Fibroblast of skin of scalp (primary cell): ENCODE measurements around the gene RERG. TPM values are rescaled to one million over a fixed set of nuclear protein-coding genes. Genes with fewer than 3 reads are reported as not detected.
"Not testable (repeated sequence)": the region's sequence is repeated elsewhere in the genome, so short reads cannot be mapped to it uniquely, and the experiment has no call there.

Experiments used
- DNase-seq: peaks from one replicate; pipeline ENCODE4 v3.0.0-alpha.2; 2013
- polyA plus RNA-seq, 2 experiments: library from polyadenylated mRNA; unstranded; fragments of 120-200 nt; gene quantifications; one replicate each; pipeline ENCODE4 v1.2.1, GENCODE V29; 2013; ENCODE audit not compliant: insufficient read length in 2 of 2

The RERG gene
- 1.7 TPM for polyA plus RNA-seq (2013, experiment 1 of 2; ENCODE audit: insufficient read length)
- 2.1 TPM for polyA plus RNA-seq (2013, experiment 2 of 2; ENCODE audit: insufficient read length)

DNA sequence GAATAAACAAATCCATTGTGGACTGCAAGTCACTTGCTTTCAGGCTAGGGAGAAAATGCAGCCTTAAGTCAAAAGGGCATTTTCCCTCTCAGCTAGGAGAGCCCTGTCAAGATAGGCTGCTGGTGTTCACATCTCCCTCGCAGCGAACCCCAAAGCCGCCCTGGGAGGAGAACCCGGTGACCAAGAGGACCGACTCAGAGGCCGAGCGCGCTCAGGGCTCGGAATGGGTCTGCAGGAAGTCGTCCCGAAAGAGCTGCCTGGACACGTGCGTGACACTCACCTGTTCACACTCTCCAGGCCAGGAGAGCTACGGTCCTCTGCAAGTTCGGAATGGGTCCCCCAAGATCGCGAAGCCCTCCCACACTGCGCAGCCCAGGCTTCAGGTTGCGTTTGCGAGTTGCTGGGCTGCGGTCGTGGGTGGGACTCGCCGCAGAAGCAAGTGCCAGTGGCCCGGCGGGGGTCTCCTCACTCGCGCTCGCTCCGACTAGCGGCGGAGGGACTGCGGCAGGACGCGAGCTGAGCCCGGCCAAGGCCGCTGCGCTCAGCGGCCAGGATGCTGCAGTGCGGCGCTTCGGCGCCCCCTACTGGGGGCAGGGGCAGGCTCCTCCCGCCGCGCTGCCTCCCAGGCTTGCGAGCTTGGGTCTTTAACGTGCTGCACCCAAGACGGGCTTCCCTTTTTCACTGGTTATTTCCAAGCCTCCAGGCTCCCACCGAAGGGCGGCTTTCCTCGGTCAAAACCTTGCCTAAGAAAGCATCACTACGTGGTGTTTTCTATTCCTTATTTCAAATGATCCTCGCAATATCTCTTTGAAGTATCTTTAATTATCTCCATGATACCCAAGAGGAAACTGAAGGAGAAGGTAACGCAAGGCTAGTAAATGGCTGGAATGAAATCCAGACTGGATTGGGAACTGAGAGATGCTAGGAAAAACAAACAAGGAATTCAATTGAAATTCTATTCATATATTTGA, at the start of gene RERG:
TSS of gene RERG (minus strand) at position 503 of the 971 bp plus-strand sequence. CDS start 3,928 bp downstream, outside the sequence.
- peak; percentile 78 for DNase-seq

GRCh38 chr12:15270591-15270990, 49.4 kb upstream of the RERG start:
- no peak for DNase-seq

DNA sequence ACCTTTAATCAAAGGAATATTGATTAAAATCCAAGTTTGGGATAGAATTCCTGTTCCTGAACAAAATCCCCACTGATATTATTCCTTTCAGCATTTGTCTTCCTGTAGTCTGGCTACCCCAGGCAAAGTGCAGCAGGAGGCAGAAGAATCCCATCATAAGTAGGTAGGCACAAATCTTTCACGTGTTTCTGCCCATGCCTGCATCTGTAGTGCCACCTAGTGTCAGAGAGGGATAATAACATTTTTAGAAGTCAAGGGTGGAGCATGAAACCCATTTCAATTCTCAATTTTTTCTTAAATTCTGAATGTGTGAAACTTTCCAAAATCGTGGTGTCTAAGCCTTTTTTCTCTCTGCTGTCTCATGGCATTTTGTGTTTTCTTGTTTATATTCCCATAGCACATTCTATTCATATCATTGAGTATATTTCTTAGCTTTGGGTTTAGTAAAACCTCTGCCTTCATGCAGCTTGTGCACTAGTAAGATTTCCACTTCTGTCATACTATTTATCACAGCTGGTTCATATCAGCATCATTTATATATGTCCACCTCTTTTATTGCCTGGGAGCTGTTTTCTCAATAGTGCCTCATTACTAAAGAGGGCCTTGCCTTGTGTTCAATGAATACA, 47.8 kb upstream of the RERG start:
- peak; percentile 72 for DNase-seq

DNA sequence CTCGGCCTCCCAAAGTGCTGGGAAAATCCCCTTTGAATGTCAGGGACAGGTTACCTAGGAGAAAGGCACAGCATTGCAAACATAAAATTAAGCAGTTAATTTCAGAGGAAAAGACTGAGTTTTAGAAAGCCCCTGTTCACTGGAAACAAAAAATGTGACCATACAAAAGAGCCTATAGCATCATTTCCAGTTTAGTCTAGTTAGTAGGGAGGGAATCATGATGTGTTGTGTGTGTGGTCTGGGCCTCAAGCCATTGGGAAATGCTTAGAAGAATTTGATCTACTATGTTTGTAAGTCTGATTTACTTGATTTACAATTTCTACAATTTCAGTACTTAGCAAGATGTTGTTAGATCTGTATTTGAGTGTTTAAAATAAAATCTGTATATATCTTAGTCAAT, 47.1 kb upstream of the RERG start:
- DNase-seq = no peak

DNA sequence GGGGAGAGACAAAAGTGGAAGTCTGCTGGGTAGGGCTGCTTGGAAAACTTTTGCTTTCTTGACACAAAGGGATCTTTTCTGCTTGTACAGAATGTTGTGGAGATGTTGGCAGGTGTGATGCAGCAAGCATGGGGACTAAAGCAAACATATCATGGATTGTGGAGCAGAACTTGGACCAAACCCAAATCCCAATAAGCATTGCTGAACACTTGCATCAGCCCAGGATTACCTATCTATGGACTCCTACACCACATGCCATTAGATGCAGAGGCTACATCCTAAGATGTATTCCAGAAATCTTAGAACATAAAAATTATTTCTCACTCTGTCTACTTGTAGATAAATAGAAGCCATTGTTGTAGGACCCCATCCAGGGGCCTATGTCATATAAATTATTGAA, 44.7 kb upstream of the RERG start:
- DNase-seq = peak; percentile 4

- DNase-seq = no peak
These were observed 35.5 kb upstream of the RERG start for GRCh38 chr12:15256761-15257160.

GRCh38 chr12:15253990-15254389, 32.8 kb upstream of the RERG start:
- no peak for DNase-seq

GRCh38 chr12:15244926-15245325, 23.7 kb upstream of the RERG start:
- DNase-seq = no peak

- no peak for DNase-seq
These were observed 23.1 kb upstream of the RERG start for GRCh38 chr12:15244341-15244740.

DNA sequence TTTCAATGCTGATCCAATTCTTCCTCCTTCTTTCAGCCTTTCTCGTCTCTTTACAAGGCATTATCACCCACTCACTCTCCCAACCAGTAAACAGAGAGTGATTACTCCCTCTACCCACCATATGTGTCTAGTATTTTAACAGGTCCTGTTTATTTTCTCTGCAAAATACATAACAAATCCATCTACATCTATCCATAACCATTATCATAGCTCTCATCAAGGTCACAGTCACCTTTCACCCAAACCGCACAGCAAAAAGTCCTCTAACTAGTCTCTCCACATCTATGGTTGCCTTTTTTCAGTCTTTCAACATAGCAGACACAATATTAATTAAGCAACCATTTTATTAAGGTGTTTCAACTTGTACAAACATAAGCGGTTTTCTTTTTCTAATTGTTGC, 21.9 kb upstream of the RERG start:
- DNase-seq = no peak

DNA sequence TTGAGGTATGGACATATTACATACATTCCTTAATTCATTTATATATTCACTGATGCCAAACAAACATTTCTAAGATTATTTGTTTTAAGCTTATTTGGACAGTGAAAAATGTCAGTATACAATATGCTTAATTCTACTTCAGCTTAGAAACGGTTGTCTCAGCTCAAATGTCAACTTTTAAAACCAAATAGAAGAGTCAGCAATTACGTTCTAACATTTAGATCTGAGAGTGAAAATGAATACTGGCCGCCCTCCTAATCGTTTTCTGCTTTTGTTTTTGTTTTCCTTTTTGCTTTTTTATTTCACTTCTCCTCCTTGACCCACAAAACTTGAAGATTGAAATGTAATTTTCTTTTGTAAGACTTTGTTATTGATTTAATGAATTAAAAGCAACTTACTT, 19.7 kb upstream of the RERG start:
- DNase-seq = no peak

DNA sequence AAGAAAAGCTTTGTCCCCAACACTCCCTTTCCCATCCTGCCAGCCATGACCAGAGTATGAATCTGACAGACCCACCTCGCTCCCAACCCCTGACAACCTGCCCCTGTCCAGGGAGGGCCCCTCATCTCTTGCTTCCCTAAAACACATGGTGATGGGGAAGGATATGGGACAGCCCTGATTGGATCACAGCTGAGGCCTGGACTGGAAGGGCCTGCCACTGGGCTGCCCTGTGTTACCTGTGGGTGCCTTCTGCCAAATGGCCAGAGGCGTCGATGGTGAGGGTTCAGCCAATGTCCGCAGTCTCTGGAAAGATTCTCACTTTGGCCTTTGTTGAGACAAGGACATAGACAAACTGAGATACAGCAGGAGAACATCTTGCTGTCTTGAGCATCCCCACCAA, 13.3 kb upstream of the RERG start:
- no peak for DNase-seq

- DNase-seq = no peak
These were observed 12.8 kb upstream of the RERG start for GRCh38 chr12:15234011-15234410.

DNA sequence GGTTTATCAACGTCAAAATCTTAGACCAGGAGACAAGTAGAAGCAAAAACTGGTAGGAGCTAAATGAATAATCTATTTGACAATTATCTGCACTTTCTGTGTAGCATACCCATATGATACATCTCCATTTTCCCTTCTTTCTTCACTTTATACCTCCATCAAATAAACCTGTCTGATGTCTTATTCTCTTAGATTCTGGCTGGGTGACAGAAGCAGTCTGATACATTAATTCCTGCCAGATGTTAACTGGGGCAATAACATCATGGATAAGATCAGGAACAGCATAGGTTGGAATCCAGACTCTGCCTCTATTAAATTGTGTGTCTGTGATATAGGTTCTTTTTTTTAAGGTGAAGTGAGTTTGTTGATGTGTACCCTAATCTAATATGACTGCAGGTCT, 11.7 kb upstream of the RERG start:
- DNase-seq = no peak

GRCh38 chr12:15231493-15231892, 10.3 kb upstream of the RERG start:
- DNase-seq = no peak

DNA sequence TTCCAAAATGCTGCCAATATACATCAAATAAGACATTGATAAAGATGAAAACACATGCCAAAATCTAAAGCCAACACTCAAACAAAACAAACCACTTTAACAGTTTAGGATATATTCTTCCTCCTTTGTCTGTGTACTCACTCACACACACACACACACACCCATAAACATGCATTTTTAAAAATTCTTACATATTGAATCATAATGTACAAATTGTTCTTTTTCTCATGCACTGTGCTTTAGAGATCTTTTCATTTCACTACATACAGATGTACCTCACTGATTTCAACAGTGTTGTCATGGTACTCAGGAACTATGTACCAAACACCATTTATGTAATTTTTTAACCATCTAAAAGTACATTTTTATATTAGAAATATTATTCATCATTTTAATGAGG, 9.5 kb upstream of the RERG start:
- no peak for DNase-seq

GRCh38 chr12:15230137-15230536, 8.9 kb upstream of the RERG start:
- DNase-seq = no peak

- peak; percentile 66 for DNase-seq
These were observed 5.9 kb upstream of the RERG start for GRCh38 chr12:15227004-15227679.

GRCh38 chr12:15225863-15226218, 4.6 kb upstream of the RERG start:
- DNase-seq = not testable (repeated sequence)

- DNase-seq = no peak
These were observed 4.1 kb upstream of the RERG start for GRCh38 chr12:15225136-15225862.

DNA sequence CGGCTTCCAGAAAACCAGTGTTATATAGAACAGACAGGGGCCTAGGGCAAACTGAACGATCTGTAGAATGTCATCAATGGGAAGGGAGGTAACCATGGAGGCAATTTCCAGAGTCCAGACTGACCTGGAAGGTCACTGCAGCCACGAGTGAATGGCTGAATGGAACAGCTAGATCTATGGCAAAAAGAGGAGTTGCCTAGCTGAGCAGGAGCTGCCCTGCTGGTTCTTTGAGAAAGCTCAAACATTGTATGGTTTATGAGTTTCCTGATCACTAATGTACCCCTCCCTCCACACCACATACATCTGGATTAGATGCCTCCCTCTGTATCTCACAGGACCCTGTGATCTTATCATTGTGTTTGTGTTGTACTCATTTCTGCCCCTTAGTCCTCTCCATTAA, 1.0 kb upstream of the RERG start:
- DNase-seq = no peak

DNA sequence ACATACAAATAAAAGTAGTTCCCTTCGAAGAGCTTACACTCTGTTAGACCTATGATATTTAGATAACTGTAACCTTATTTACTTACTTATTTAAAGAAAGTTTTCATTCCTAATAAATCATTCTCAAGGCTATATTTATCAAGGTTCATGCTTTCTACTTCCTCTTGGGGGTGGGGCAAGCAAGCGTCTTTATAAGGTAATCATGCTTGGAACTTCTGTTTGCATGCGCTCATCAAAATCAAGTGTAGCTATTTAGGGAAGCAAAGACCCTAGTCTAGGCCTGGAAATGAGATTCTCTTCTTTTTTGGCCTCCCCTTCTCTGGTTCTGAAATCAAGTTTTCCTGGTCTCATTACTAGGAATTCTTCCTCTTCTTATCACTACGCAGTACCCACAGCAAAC, 766 bp downstream of the RERG start:
- no peak for DNase-seq

- no peak for DNase-seq
These were observed 2.4 kb downstream of the RERG start for GRCh38 chr12:15218794-15219193.
